ENCODE data around the gene PKMYT1.

The PKMYT1 gene

GRCh38 chr16:2992383-2993081 lies 12.3 kb upstream of the PKMYT1 start:
- no peak for DNase-seq

GRCh38 chr16:2991566-2992261 lies 11.5 kb upstream of the PKMYT1 start:
- DNase-seq = no peak

- DNase-seq = no peak
Measured at GRCh38 chr16:2990891-2991290, 10.6 kb upstream of the PKMYT1 start.

GRCh38 chr16:2988590-2989099 lies 8.4 kb upstream of the PKMYT1 start:
- no peak for DNase-seq

GRCh38 chr16:2987833-2988232 lies 7.6 kb upstream of the PKMYT1 start:
- DNase-seq = no peak

GRCh38 chr16:2987286-2987685 lies 7.0 kb upstream of the PKMYT1 start:
- no peak for DNase-seq

GRCh38 chr16:2986623-2987188 lies 6.5 kb upstream of the PKMYT1 start:
- DNase-seq = no peak

GRCh38 chr16:2985893-2986355 lies 5.7 kb upstream of the PKMYT1 start:
- no peak for DNase-seq

GRCh38 chr16:2985462-2985861 lies 5.2 kb upstream of the PKMYT1 start:
- no peak for DNase-seq

- peak; percentile 93 for DNase-seq
Measured at GRCh38 chr16:2983706-2984136, 3.5 kb upstream of the PKMYT1 start.

GRCh38 chr16:2982402-2982801 lies 2.2 kb upstream of the PKMYT1 start:
- no peak for DNase-seq

GRCh38 chr16:2981899-2982250 lies 1.6 kb upstream of the PKMYT1 start:
- DNase-seq = no peak

GRCh38 chr16:2981177-2981898 lies 1.1 kb upstream of the PKMYT1 start:
- DNase-seq = peak; percentile 19

- no peak for DNase-seq
Measured at GRCh38 chr16:2979669-2980226, 498 bp downstream of the PKMYT1 start.

- DNase-seq = no peak
Measured at GRCh38 chr16:2977440-2977839, 2.8 kb downstream of the PKMYT1 start.

- no peak for DNase-seq
Measured at GRCh38 chr16:2976673-2977072, 3.6 kb downstream of the PKMYT1 start.

GRCh38 chr16:2976201-2976600 lies 4.0 kb downstream of the PKMYT1 start:
- DNase-seq = no peak

GRCh38 chr16:2975161-2975795 lies 5.0 kb downstream of the PKMYT1 start:
- no peak for DNase-seq

- DNase-seq = no peak
Measured at GRCh38 chr16:2974319-2975056, 5.8 kb downstream of the PKMYT1 start.

GRCh38 chr16:2973605-2974318 lies 6.5 kb downstream of the PKMYT1 start:
- DNase-seq = no peak

- DNase-seq = no peak
Measured at GRCh38 chr16:2973093-2973492, 7.2 kb downstream of the PKMYT1 start.
